Hepatic stellate cell (primary cell): ENCODE measurements around the gene ECE1.
"Not testable (repeated sequence)": the region's sequence is repeated elsewhere in the genome, so short reads cannot be mapped to it uniquely, and the experiment has no call there.

ENCODE experiments used
- DNase-seq: peaks from one replicate; pipeline ENCODE4 v3.0.0; 2011; ENCODE audit warnings: low spot score

ECE1 gene

GRCh38 chr1:21292503-21292983, 2.3 kb upstream of the ECE1 start:
- DNase-seq, result no peak

- no peak for DNase-seq
Observed at GRCh38 chr1:21291964-21292363, 1.7 kb upstream of the ECE1 start.

- DNase-seq, result no peak
Observed at GRCh38 chr1:21291184-21291583, 921 bp upstream of the ECE1 start.

- DNase-seq, result no peak
Observed at GRCh38 chr1:21290546-21290944, 282 bp upstream of the ECE1 start.

- DNase-seq, result no peak
Observed at GRCh38 chr1:21289127-21289526, 1.1 kb downstream of the ECE1 start.

- no peak for DNase-seq
Observed at GRCh38 chr1:21287905-21288514, 2.3 kb downstream of the ECE1 start.

- not testable (repeated sequence) for DNase-seq
Observed at GRCh38 chr1:21285386-21285785, 4.9 kb downstream of the ECE1 start.

GRCh38 chr1:21285055-21285372, 5.2 kb downstream of the ECE1 start:
- DNase-seq, result no peak

GRCh38 chr1:21284206-21285054, 5.8 kb downstream of the ECE1 start:
- DNase-seq, result no peak

- no peak for DNase-seq
Observed at GRCh38 chr1:21283524-21283923, 6.7 kb downstream of the ECE1 start.

- not testable (repeated sequence) for DNase-seq
Observed at GRCh38 chr1:21282020-21282419, 8.2 kb downstream of the ECE1 start.

GRCh38 chr1:21280482-21280881, 9.8 kb downstream of the ECE1 start:
- DNase-seq, result no peak

- peak; percentile 60 for DNase-seq
Observed at GRCh38 chr1:21280011-21280471, 10.2 kb downstream of the ECE1 start.

GRCh38 chr1:21278860-21279845, 11.1 kb downstream of the ECE1 start:
- DNase-seq, result peak; percentile 66

GRCh38 chr1:21278208-21278859, 11.9 kb downstream of the ECE1 start:
- DNase-seq, result no peak

GRCh38 chr1:21277180-21277579, 13.1 kb downstream of the ECE1 start:
- DNase-seq, result no peak

GRCh38 chr1:21272540-21272939, 17.7 kb downstream of the ECE1 start:
- no peak for DNase-seq

- no peak for DNase-seq
Observed at GRCh38 chr1:21271550-21271949, 18.7 kb downstream of the ECE1 start.

- DNase-seq, result peak; percentile 79
Observed at GRCh38 chr1:21270086-21270689, 20.1 kb downstream of the ECE1 start.

GRCh38 chr1:21269461-21270085, 20.7 kb downstream of the ECE1 start:
- DNase-seq, result no peak
